Keratinocyte (primary cell): Measurements from ENCODE around the gene IL21R. TPM values are rescaled to one million over a fixed set of nuclear protein-coding genes. Genes with fewer than 3 reads are reported as not detected.

Experiments
- DNase-seq: peaks from one replicate; pipeline ENCODE4 v3.0.0-alpha.2; 2011; ENCODE audit warnings: low read depth, missing footprints, low spot score
- FAIRE-seq: peaks from 2 replicates; lab custom pipeline; 2011; peaks lifted over from hg19 to GRCh38; lab: Jason Lieb, UNC
- H2AFZ ChIP-seq: 2 replicates; pipeline ENCODE4 v1.6.0; 2012; ENCODE audit warnings: low read length, control low read depth, inconsistent platforms; ENCODE audit not compliant: control insufficient read depth
- H3K27ac ChIP-seq: 2 replicates; pipeline ENCODE4 v1.5.1; 2011; ENCODE audit warnings: low read length; ENCODE audit not compliant: control insufficient read depth, insufficient read depth
- H3K27me3 ChIP-seq: 3 replicates; pipeline ENCODE4 v1.6.0; 2011; ENCODE audit warnings: low read length; ENCODE audit not compliant: control insufficient read depth, insufficient read depth; ENCODE audit errors: extremely low read depth
- H3K36me3 ChIP-seq, 2 experiments: 2 replicates in 1 of 2; 3 replicates in 1 of 2; pipeline ENCODE4 v1.5.1; 2011; ENCODE audit warnings: low read length in 2 of 2, mild to moderate bottlenecking in 1 of 2; ENCODE audit not compliant: control insufficient read depth in 2 of 2, insufficient read depth in 2 of 2; ENCODE audit errors: extremely low read depth in 1 of 2
- H3K4me1 ChIP-seq: 3 replicates; pipeline ENCODE4 v1.5.1; 2011; ENCODE audit warnings: low read length; ENCODE audit not compliant: control insufficient read depth, insufficient read depth; ENCODE audit errors: extremely low read depth
- H3K4me2 ChIP-seq: 3 replicates; pipeline ENCODE4 v1.6.0; 2011; ENCODE audit warnings: low read depth, low read length; ENCODE audit not compliant: control insufficient read depth, insufficient read depth; ENCODE audit errors: extremely low read depth
- H3K4me3 ChIP-seq, 3 experiments: fragments of 200-600 bp in 1 of 3; sonication (generic) in 1 of 3; 2 replicates in 2 of 3; 3 replicates in 1 of 3; pipeline ENCODE4 v1.5.1; 2011 to 2016; ENCODE audit warnings: low read length in 3 of 3, mild to moderate bottlenecking in 3 of 3, control low read depth in 2 of 3, inconsistent platforms in 1 of 3, low read depth in 1 of 3, mixed read lengths in 1 of 3, mixed run types in 1 of 3, moderate library complexity in 1 of 3; ENCODE audit not compliant: control insufficient read depth in 2 of 3, insufficient read depth in 2 of 3; ENCODE audit errors: extremely low read depth in 1 of 3
- H3K79me2 ChIP-seq: 2 replicates; pipeline ENCODE4 v1.6.0; 2012; ENCODE audit warnings: low read length; ENCODE audit not compliant: control insufficient read depth, insufficient read depth
- H3K9ac ChIP-seq: 3 replicates; pipeline ENCODE4 v1.6.0; 2011; ENCODE audit warnings: low read length; ENCODE audit not compliant: control insufficient read depth, insufficient read depth; ENCODE audit errors: extremely low read depth
- H3K9me1 ChIP-seq: 3 replicates; pipeline ENCODE4 v1.6.0; 2011; ENCODE audit warnings: low read length; ENCODE audit not compliant: control insufficient read depth, insufficient read depth; ENCODE audit errors: extremely low read depth
- H3K9me3 ChIP-seq: 2 replicates; pipeline ENCODE4 v1.5.1; 2012; ENCODE audit warnings: low read depth, low read length; ENCODE audit not compliant: control insufficient read depth
- H4K20me1 ChIP-seq: 3 replicates; pipeline ENCODE4 v1.6.0; 2011; ENCODE audit warnings: low read length; ENCODE audit not compliant: control insufficient read depth, insufficient read depth; ENCODE audit errors: extremely low read depth
- CTCF ChIP-seq, 3 experiments: IDR thresholded peaks in 1 of 3; conservative IDR thresholded peaks in 1 of 3; optimal IDR thresholded peaks in 1 of 3; 2 replicates in 2 of 3; 3 replicates in 1 of 3; pipeline versions ENCODE3 to v1.5.1; 2011; ENCODE audit warnings: low read length in 3 of 3, mild to moderate bottlenecking in 3 of 3, moderate library complexity in 2 of 3, control low read depth in 1 of 3, inconsistent platforms in 1 of 3; ENCODE audit not compliant: insufficient read depth in 2 of 3; ENCODE audit errors: extremely low read depth in 1 of 3
- EZH2 ChIP-seq: IDR thresholded peaks from one replicate; pipeline ENCODE4 v1.6.1; 2012; ENCODE audit warnings: inconsistent platforms, mild to moderate bottlenecking, low read length, moderate library complexity
- dilution Hi-C: fragments of 300-500 bp; cut with MboI; formaldehyde crosslinking; loops from one replicate; pipeline ENCODE4 v1.7.0; 2020; ENCODE audit warnings: low sequenced_read_pairs; ENCODE audit not compliant: extremely low pct_ligation_motif_present
- polyA plus RNA-seq, 5 experiments: library from polyadenylated mRNA; depleted of rRNA in 3 of 5; stranded (reverse) in 3 of 5; stranded (forward) in 1 of 5; unstranded in 1 of 5; fragments of >200 nt; gene quantifications; 1 replicate in 1 of 5; 2 replicates in 3 of 5; 3 replicates in 1 of 5; pipeline versions ENCODE4 v1.2.1 to v1.2.3, GENCODE V29; 2011 to 2012; ENCODE audit warnings: missing spikeins in 2 of 5, low read depth in 1 of 5, low replicate concordance in 1 of 5

Gene IL21R
- polyA plus RNA-seq, 1 donor (not counting 4 experiments of a cell fraction or from before 2014, with no cell fraction given), result 0.12 TPM

GRCh38 chr16:27402964-27403600 is 1.1 kb downstream of the IL21R start:
- no peak overlapping the region for H3K4me3 ChIP-seq
- H3K9ac ChIP-seq, result no peak overlapping the region
- H3K36me3 ChIP-seq, result no peaks in the 10 kb centered on the region
- H4K20me1 ChIP-seq, result no peaks in the 10 kb centered on the region
- peaks cover under 1% of the 10 kb centered on the region for H3K4me1 ChIP-seq
- H3K27ac ChIP-seq, result no peak overlapping the region
- no peaks in the 10 kb centered on the region for H3K79me2 ChIP-seq
- no peak overlapping the region for H2AFZ ChIP-seq
- H3K9me3 ChIP-seq, result no peaks in the 10 kb centered on the region
- DNase-seq (no peak), FAIRE-seq (no peak)
- H3K27me3 ChIP-seq, result peaks cover 29% of the 10 kb centered on the region
- H3K4me2 ChIP-seq, result no peak overlapping the region
- no peak for TF ChIP-seq CTCF (optimal IDR thresholded peaks at IDR 0.05 in 1 of 3, IDR thresholded peaks at IDR 0.05 in 1 of 3, conservative IDR thresholded peaks at IDR 0.05 in 1 of 3; ENCODE audit: extremely low read depth in 1 of 3, insufficient read depth in 2 of 3, low read length in 3 of 3)
- no peak for TF ChIP-seq EZH2
- dilution Hi-C loops, result no loop called here
- no peaks in the 10 kb centered on the region for H3K9me1 ChIP-seq

- Histone ChIP-seq H3K27me3 (peaks cover 29% of the 10 kb centered on the region), H3K4me1 (peaks cover 6% of the 10 kb centered on the region), H3K27ac (no peak overlapping the region), H3K9me1 (no peaks in the 10 kb centered on the region), H3K9me3 (no peaks in the 10 kb centered on the region), H3K4me2 (no peak overlapping the region), H3K79me2 (no peaks in the 10 kb centered on the region), H4K20me1 (no peaks in the 10 kb centered on the region), H3K36me3 (no peaks in the 10 kb centered on the region), H3K4me3 (no peak overlapping the region), H2AFZ (no peak overlapping the region), H3K9ac (no peak overlapping the region)
- dilution Hi-C loops, result no loop called here
- DNase-seq, result no peak
- TF ChIP-seq CTCF (optimal IDR thresholded peaks at IDR 0.05 in 1 of 3, IDR thresholded peaks at IDR 0.05 in 1 of 3, conservative IDR thresholded peaks at IDR 0.05 in 1 of 3; ENCODE audit: extremely low read depth in 1 of 3, insufficient read depth in 2 of 3, low read length in 3 of 3) (no peak), EZH2 (no peak)
- no peak for FAIRE-seq
These were observed 1.6 kb downstream of the IL21R start for GRCh38 chr16:27403601-27403992.
